Measurements from ENCODE around the gene CACNA1S.
A peak's percentile ranks its signal among the peaks of the same experiment; 100 is the strongest.

Gene CACNA1S

GRCh38 chr1:201146626-201147390 lies 34.6 kb upstream of the CACNA1S start:
- Histone ChIP-seq H3K9ac (no peak overlapping the region), H3K4me1 (peaks cover 15% of the 10 kb centered on the region), H3K36me3 (peaks cover 100% of the 10 kb centered on the region), H3K27me3 (no peaks in the 10 kb centered on the region), H3K9me3 (no peaks in the 10 kb centered on the region), H4K20me1 (no peaks in the 10 kb centered on the region), H3K27ac (no peak overlapping the region), H3K4me3 (no peak overlapping the region), H3K4me2 (no peak overlapping the region)
- TF ChIP-seq Cebpa-rat (IDR thresholded peaks at IDR 0.05): no peak

DNA sequence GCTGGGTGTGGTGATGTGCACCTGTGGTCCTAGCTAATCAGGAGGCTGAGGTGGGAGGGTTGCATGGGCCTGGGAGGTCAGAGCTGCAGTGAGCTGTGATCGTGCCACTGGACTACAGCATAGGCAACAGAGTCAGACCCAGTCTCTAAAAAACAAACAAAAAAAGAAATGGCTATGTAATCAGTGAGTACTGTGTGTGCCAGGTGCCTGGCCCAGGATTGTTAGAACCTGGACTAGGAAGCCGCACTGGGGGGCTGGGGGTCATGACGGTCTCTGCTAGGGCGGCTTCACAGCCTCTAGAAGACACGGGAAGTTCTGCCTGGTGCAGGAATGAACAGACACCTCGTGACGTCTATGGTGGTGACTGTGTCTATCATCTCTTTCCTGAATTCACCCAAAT lies 33.6 kb upstream of the CACNA1S start:
- peaks cover 93% of the 10 kb centered on the region for H3K36me3 ChIP-seq
- no peaks in the 10 kb centered on the region for H4K20me1 ChIP-seq
- no peaks in the 10 kb centered on the region for H3K9me3 ChIP-seq
- no peak overlapping the region for H3K4me3 ChIP-seq
- H3K4me2 ChIP-seq: no peak overlapping the region
- H3K9ac ChIP-seq: no peak overlapping the region
- no peak overlapping the region for H3K27ac ChIP-seq
- TF ChIP-seq Cebpa-rat (IDR thresholded peaks at IDR 0.05): no peak
- peaks cover 25% of the 10 kb centered on the region for H3K4me1 ChIP-seq
- no peaks in the 10 kb centered on the region for H3K27me3 ChIP-seq

GRCh38 chr1:201145132-201145531 lies 32.9 kb upstream of the CACNA1S start:
- no peak overlapping the region for H3K27ac ChIP-seq
- no peaks in the 10 kb centered on the region for H3K27me3 ChIP-seq
- H3K9ac ChIP-seq: no peak overlapping the region
- H3K4me1 ChIP-seq: peaks cover 32% of the 10 kb centered on the region
- no peak overlapping the region for H3K4me3 ChIP-seq
- H3K9me3 ChIP-seq: no peaks in the 10 kb centered on the region
- peaks cover 86% of the 10 kb centered on the region for H3K36me3 ChIP-seq
- H4K20me1 ChIP-seq: no peaks in the 10 kb centered on the region
- H3K4me2 ChIP-seq: no peak overlapping the region
- no peak for TF ChIP-seq Cebpa-rat (IDR thresholded peaks at IDR 0.05)

GRCh38 chr1:201144701-201145100 lies 32.5 kb upstream of the CACNA1S start:
- Histone ChIP-seq H3K4me2 (no peak overlapping the region), H4K20me1 (no peaks in the 10 kb centered on the region), H3K36me3 (peaks cover 82% of the 10 kb centered on the region), H3K4me3 (no peak overlapping the region), H3K9me3 (no peaks in the 10 kb centered on the region), H3K4me1 (peaks cover 36% of the 10 kb centered on the region), H3K27me3 (no peaks in the 10 kb centered on the region), H3K27ac (no peak overlapping the region), H3K9ac (no peak overlapping the region)
- TF ChIP-seq Cebpa-rat (IDR thresholded peaks at IDR 0.05): no peak

GRCh38 chr1:201143726-201144635 lies 31.8 kb upstream of the CACNA1S start:
- Histone ChIP-seq H4K20me1 (no peaks in the 10 kb centered on the region), H3K4me1 (peaks cover 43% of the 10 kb centered on the region), H3K36me3 (peaks cover 75% of the 10 kb centered on the region), H3K27ac (no peak overlapping the region), H3K27me3 (no peaks in the 10 kb centered on the region), H3K9me3 (no peaks in the 10 kb centered on the region), H3K9ac (no peak overlapping the region), H3K4me3 (no peak overlapping the region), H3K4me2 (no peak overlapping the region)
- TF ChIP-seq Cebpa-rat (IDR thresholded peaks at IDR 0.05): no peak

DNA sequence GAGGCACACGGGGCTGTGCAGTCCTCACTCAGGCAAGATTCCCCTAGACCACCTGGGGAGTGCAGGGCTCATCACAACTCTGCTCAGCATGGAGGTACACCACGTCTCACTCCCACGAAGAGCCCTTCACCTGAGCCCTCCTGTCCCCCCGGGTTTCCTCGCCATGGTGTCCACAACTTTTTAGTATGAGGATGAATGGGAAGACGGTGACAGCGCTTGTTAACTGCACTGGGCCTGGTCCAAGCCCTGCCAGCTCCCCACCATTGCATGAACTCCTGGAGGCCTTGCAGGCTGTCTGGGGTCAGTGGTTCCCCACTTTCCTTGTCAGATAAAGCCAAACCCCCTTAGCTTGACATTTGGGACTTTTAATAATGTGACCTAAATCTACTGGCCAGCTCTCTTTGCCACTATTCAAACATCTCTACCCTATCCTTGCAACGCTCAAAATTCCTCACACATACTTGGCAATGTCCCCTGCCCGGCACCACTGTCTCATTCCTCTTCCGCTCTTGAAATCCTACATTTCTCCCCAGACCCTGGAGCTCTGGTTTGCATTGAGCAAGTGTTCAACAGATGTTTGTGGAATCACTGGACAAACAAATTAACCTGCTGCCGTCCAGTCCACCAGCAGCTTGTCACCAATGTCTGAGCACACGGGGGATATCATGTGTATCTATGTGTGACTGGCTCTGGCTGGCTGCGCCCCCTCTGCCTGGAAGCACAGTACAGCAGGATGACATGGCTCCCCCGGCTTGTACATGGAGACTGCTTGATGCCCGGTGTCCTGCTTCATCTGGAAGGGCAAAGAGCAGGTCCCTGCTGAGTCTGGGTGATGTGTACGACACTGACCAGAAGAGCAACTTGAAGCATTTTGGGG lies 30.9 kb upstream of the CACNA1S start:
- no peaks in the 10 kb centered on the region for H3K9me3 ChIP-seq
- H3K4me3 ChIP-seq: no peak overlapping the region
- peak overlapping the region; percentile 72; the same call in 1 of the 2 replicates for H3K4me2 ChIP-seq
- peaks cover 52% of the 10 kb centered on the region for H3K4me1 ChIP-seq
- H3K9ac ChIP-seq: no peak overlapping the region; the same call in 1 of the 2 replicates
- peaks cover 66% of the 10 kb centered on the region for H3K36me3 ChIP-seq
- peak overlapping the region; percentile 87; the same call in 1 of the 2 replicates for H3K27ac ChIP-seq
- H4K20me1 ChIP-seq: no peaks in the 10 kb centered on the region
- H3K27me3 ChIP-seq: no peaks in the 10 kb centered on the region
- no peak for TF ChIP-seq Cebpa-rat (IDR thresholded peaks at IDR 0.05)

DNA sequence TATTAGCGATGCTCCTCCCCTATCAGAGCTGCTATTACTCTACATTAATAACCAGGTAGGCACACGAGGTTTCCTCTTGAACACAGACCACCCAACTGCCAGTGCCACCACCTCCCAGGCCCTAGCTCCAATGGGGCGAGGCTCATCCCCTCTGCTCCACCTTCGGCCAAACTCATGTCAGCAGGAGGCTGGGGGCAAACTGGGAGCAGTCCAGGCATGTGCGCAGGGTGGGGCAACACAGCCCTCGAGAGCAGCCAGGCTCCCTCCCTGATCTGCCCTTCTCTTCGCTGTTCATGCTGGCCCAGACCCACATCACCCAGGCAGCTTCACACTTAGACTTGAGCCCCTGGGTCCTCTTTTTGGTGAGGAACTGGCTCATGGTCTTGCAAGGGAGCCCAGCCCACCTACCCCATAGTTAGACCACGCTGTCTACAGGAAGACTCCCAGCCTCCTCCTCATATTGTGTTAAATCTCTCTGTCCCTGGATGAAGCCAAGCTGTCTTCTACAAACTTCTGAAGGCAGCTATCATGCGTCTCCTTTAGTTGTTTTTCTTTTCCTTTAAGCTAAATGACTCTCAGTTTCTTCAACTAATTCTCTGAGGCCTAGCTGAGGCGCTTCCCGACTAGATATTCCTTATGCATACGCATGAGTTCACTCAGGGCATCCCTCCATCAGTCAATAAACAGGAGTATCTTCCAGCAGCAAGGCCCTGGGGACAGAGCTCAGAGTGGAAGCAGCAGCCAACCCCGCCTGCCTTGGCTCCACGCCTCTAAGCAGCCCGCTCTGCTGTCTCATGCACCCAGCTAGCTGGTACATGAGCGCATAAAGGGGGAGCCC lies 30.0 kb upstream of the CACNA1S start:
- Histone ChIP-seq H3K9ac (no peak overlapping the region; the same call in 1 of the 2 replicates), H3K4me3 (no peak overlapping the region), H4K20me1 (no peaks in the 10 kb centered on the region), H3K27ac (peak overlapping the region; percentile 87; the same call in 1 of the 2 replicates), H3K36me3 (peaks cover 57% of the 10 kb centered on the region), H3K9me3 (no peaks in the 10 kb centered on the region), H3K27me3 (no peaks in the 10 kb centered on the region), H3K4me1 (peaks cover 61% of the 10 kb centered on the region), H3K4me2 (peak overlapping the region; percentile 72)
- no peak for TF ChIP-seq Cebpa-rat (IDR thresholded peaks at IDR 0.05)

DNA sequence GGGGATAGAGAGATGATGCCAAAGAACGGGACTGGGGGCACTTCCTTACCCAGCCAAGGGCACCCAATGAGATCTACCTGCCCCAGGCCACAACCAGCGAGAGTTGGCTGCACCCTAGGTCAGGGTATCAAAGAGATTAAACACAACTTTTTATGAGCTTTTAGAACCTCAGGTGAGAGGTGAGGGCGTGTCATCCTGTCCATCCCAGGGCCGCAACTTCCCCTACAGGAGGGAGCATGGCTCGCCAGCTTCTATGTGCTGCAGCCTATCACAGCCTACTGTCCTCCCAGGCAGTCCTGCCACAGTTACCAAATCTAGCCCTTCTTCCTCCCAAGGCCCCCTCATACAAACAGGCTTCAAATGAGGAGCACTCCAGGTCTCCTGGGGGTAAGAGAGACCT lies 29.2 kb upstream of the CACNA1S start:
- H3K4me2 ChIP-seq: peak overlapping the region; percentile 72
- peak overlapping the region; percentile 87; the same call in 1 of the 2 replicates for H3K27ac ChIP-seq
- peaks cover 49% of the 10 kb centered on the region for H3K36me3 ChIP-seq
- no peaks in the 10 kb centered on the region for H4K20me1 ChIP-seq
- TF ChIP-seq Cebpa-rat (IDR thresholded peaks at IDR 0.05): no peak
- no peak overlapping the region for H3K4me3 ChIP-seq
- no peaks in the 10 kb centered on the region for H3K9me3 ChIP-seq
- no peaks in the 10 kb centered on the region for H3K27me3 ChIP-seq
- H3K4me1 ChIP-seq: peaks cover 69% of the 10 kb centered on the region
- no peak overlapping the region for H3K9ac ChIP-seq

Data from BLaER1 (cell line).